ENCODE measurements around the gene PRSS33. TPM values are rescaled to one million over a fixed set of nuclear protein-coding genes. Genes with fewer than 3 reads are reported as not detected.

The PRSS33 gene
- total and polyA plus RNA-seq, 2 of the 8 experiments (the other 6 are each of a cell fraction or from before 2014, with no cell fraction given) = 0.09 TPM; not detected in 1

- TF ChIP-seq GTF2F1 (IDR thresholded peaks at IDR 0.05; ENCODE audit: borderline replicate concordance, low read depth, low read length) = peak; percentile 76; the same call in 1 of the 2 replicates
- TF ChIP-seq SRF (IDR thresholded peaks at IDR 0.05; ENCODE audit: low read depth, low read length) = no peak; the same call in 1 of the 2 replicates
- no peak for TF ChIP-seq TCF12 (IDR thresholded peaks at IDR 0.05; ENCODE audit: low read depth, low read length)
- no peak; the same call in 1 of the 2 replicates for TF ChIP-seq ATF2 (IDR thresholded peaks at IDR 0.05; ENCODE audit: low read length)
- TF ChIP-seq CHD2 (IDR thresholded peaks at IDR 0.05; ENCODE audit: low read length) = no peak
- TF ChIP-seq KDM4A (IDR thresholded peaks at IDR 0.05; ENCODE audit: low read depth, low read length, severe bottlenecking) = peak; percentile 46
- TF ChIP-seq, protein P1, sequence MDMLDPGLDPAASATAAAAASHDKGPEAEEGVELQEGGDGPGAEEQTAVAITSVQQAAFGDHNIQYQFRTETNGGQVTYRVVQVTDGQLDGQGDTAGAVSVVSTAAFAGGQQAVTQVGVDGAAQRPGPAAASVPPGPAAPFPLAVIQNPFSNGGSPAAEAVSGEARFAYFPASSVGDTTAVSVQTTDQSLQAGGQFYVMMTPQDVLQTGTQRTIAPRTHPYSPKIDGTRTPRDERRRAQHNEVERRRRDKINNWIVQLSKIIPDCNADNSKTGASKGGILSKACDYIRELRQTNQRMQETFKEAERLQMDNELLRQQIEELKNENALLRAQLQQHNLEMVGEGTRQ (IDR thresholded peaks at IDR 0.05; ENCODE audit: low read length) = no peak
These were observed 35.1 kb downstream of the PRSS33 start, which contains the start of gene SRRM2 (continued) for GRCh38 chr16:2752035-2752849.
